Muscle of leg (tissue), 11 donors: Measurements from ENCODE around the gene IQCE. TPM values are rescaled to one million over a fixed set of nuclear protein-coding genes. Genes with fewer than 3 reads are reported as not detected.

Source experiments
- DNase-seq: peaks from one replicate; pipeline ENCODE4 v3.0.0; 2013
- H3K27ac ChIP-seq: one replicate; pipeline ENCODE4 v1.5.1; 2013; ENCODE audit warnings: mild to moderate bottlenecking, low read length, control low read depth
- H3K27me3 ChIP-seq: one replicate; pipeline ENCODE4 v1.6.1; 2013; ENCODE audit warnings: low read length; ENCODE audit not compliant: control insufficient read depth, insufficient read depth
- H3K36me3 ChIP-seq: one replicate; pipeline ENCODE4 v1.6.1; 2013; ENCODE audit warnings: low read length; ENCODE audit not compliant: control insufficient read depth, insufficient read depth
- H3K4me1 ChIP-seq: one replicate; pipeline ENCODE4 v1.6.1; 2013; ENCODE audit warnings: low read length; ENCODE audit not compliant: control insufficient read depth, insufficient read depth
- H3K4me3 ChIP-seq: one replicate; pipeline ENCODE4 v1.5.1; 2013; ENCODE audit warnings: low read length, control low read depth
- H3K9me3 ChIP-seq: replicated peaks from 2 replicates; pipeline ENCODE4 v1.6.1; 2013; ENCODE audit warnings: low read depth, low read length; ENCODE audit not compliant: control insufficient read depth
- WGBS: methylation state at CpG from one replicate; pipeline ENCODE4 v1.1.5; 2013; ENCODE audit warnings: missing lambda C conversion rate; ENCODE audit not compliant: insufficient coverage; 5-methylcytosine and 5-hydroxymethylcytosine counted together
- polyA plus RNA-seq, 8 donors: library from polyadenylated mRNA; unstranded; fragments of 120-200 nt; gene quantifications; one replicate each; pipeline versions ENCODE4 v1.2.1 to v1.2.3, GENCODE V29; 2013; ENCODE audit warnings: inconsistent platforms in 1 of 8, low replicate concordance in 1 of 8; ENCODE audit not compliant: insufficient read length in 8 of 8, insufficient read depth in 1 of 8
- total RNA-seq: library from RNA; stranded (reverse); fragments of 120-200 nt; gene quantifications from one replicate; pipeline ENCODE4 v1.2.4, GENCODE V29; 2013

IQCE gene
- total and polyA plus RNA-seq, 9 donors, result 4.7 to 9.6 (median 7.1) TPM

DNA sequence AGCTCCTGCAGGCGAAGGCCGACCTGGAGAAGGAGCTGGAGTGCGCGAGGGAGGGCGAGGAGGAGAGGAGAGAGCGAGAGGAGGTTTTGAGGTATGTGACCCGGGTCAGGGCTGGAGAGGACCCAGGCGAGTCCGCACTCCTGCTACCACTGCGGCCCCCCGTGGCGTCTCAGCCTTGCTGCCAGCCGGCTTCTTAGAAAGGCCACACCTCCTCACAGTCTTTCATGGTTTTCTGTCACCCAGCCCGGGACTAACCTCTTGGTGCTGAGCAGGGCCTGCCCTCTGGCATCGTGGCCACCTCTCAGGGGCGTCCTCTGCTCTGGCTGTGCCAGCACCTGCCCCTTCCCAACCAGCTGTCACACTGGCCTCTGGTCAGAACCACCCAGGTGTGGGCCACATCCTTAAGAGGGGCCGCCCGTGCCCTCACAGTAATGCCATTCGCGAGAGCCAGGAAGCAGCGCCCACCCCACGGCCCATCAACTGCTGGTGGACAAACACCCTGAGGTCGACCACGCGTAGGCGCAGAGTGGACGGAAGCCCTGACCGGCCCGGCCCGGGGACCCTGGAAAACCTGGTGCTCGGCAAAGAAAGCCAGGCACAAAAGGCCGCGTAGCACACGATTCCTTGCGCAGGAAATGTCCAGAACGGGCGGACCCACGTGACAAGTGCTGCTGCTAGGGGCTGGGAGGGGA lies 34.4 kb downstream of the IQCE start:
- Histone ChIP-seq H3K4me1 (peaks cover 17% of the 10 kb centered on the region), H3K27me3 (no peaks in the 10 kb centered on the region), H3K9me3 (no peaks in the 10 kb centered on the region), H3K27ac (no peak overlapping the region), H3K4me3 (no peak overlapping the region), H3K36me3 (peaks cover 39% of the 10 kb centered on the region)
- no peak for DNase-seq
- 92% methylated on average over 37 of the region's 38 CpGs for WGBS

GRCh38 chr7:2594599-2594998 lies 35.8 kb downstream of the IQCE start:
- DNase-seq, result no peak
- no peak overlapping the region for H3K4me3 ChIP-seq
- no peak overlapping the region for H3K27ac ChIP-seq
- H3K36me3 ChIP-seq, result peaks cover 47% of the 10 kb centered on the region
- 90% methylated on average over 4 of the region's 10 CpGs for WGBS
- no peaks in the 10 kb centered on the region for H3K9me3 ChIP-seq
- peaks cover 21% of the 10 kb centered on the region for H3K4me1 ChIP-seq
- H3K27me3 ChIP-seq, result no peaks in the 10 kb centered on the region

DNA sequence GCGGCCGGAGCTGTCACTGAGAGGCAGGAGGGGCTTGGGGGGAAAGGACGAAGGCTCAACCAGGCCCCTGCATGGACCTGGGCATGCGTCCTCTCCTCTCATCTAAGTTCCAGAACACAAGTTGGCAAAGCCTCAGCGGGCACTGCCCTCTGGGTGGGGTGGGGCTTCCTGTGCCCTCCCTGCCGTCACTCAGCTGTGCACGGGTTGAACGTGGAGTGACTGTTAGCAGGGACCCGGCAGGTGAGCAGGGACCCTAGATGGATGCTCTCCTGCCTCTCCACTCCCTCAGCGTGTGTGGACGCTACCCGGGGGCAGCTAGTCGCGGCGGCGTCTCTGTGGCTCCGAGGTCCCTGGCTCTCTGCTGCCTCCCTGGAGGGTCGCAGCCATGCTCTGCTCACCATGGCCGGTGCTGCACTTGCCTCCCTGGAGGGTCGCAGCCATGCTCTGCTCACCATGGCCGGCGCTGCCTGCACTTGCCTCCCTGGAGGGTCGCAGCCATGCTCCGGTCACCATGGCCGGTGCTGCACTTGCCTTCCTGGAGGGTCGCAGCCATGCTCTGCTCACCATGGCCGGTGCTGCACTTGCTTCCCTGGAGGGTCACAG lies 36.6 kb downstream of the IQCE start:
- peaks cover 44% of the 10 kb centered on the region for H3K36me3 ChIP-seq
- WGBS, result 91% methylated on average over 25 of the region's 27 CpGs
- no peak for DNase-seq

GRCh38 chr7:2596464-2597272 lies 37.9 kb downstream of the IQCE start:
- H3K36me3 ChIP-seq, result peaks cover 46% of the 10 kb centered on the region
- H3K27ac ChIP-seq, result no peak overlapping the region
- H3K27me3 ChIP-seq, result no peaks in the 10 kb centered on the region
- 59% methylated on average over 20 of the region's 22 CpGs for WGBS
- H3K9me3 ChIP-seq, result no peaks in the 10 kb centered on the region
- peaks cover 21% of the 10 kb centered on the region for H3K4me1 ChIP-seq
- DNase-seq, result peak; percentile 29
- H3K4me3 ChIP-seq, result no peak overlapping the region

More for the DNA sequence above, 36.6 kb downstream of the IQCE start:
- no peak overlapping the region for H3K4me3 ChIP-seq
- H3K4me1 ChIP-seq, result peaks cover 21% of the 10 kb centered on the region
- no peaks in the 10 kb centered on the region for H3K27me3 ChIP-seq
- H3K9me3 ChIP-seq, result no peaks in the 10 kb centered on the region
- no peak overlapping the region for H3K27ac ChIP-seq

GRCh38 chr7:2597273-2597640 lies 38.5 kb downstream of the IQCE start:
- Histone ChIP-seq H3K4me1 (peaks cover 25% of the 10 kb centered on the region), H3K27ac (no peak overlapping the region), H3K36me3 (peaks cover 45% of the 10 kb centered on the region), H3K4me3 (no peak overlapping the region), H3K9me3 (no peaks in the 10 kb centered on the region), H3K27me3 (no peaks in the 10 kb centered on the region)
- DNase-seq, result peak; percentile 82
- WGBS, result 57% methylated on average over 6 of the region's 13 CpGs

DNA sequence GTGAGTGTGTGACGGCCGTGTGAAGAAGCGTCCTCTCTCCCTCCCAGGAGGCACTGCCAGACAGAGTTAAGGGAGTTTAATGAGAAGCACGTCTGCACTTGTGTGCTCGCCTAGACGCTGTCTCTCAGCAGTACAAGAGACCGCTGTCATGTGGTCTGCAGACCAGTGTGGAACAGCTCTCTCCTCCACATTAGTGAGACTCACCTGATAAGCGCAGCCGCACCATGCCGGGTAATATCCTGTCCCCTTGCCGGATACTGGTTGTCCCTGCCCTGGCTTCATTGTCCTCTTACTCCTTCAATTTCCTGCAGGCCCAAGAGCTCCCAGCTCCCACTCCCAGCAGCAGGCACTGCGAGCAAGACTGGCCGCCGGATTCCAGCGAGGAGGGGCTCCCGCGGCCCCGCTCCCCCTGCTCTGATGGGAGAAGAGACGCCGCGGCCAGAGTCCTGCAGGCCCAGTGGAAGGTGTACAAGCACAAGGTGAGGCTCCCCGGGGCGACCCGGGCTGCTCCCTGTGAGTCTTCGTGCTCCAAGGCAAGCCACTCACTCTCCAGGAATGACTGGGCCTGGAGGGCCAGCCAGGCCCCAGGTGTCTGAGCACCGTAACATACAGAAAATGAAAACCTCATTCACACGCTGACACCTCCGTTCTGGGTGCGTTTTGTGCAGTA lies 39.5 kb downstream of the IQCE start:
- no peaks in the 10 kb centered on the region for H3K9me3 ChIP-seq
- H3K36me3 ChIP-seq, result peaks cover 35% of the 10 kb centered on the region
- no peak overlapping the region for H3K4me3 ChIP-seq
- H3K27ac ChIP-seq, result peak overlapping the region; percentile 13
- peak; percentile 19 for DNase-seq
- WGBS, result 71% methylated on average over 23 of the region's 29 CpGs
- peaks cover 34% of the 10 kb centered on the region for H3K4me1 ChIP-seq
- H3K27me3 ChIP-seq, result no peaks in the 10 kb centered on the region

GRCh38 chr7:2601065-2601464 lies 42.3 kb downstream of the IQCE start:
- 70% methylated on average over 3 of the region's 9 CpGs for WGBS
- Histone ChIP-seq H3K27ac (no peak overlapping the region), H3K9me3 (no peaks in the 10 kb centered on the region), H3K4me3 (no peak overlapping the region), H3K36me3 (peaks cover 23% of the 10 kb centered on the region), H3K27me3 (no peaks in the 10 kb centered on the region), H3K4me1 (peaks cover 35% of the 10 kb centered on the region)
- DNase-seq, result no peak

DNA sequence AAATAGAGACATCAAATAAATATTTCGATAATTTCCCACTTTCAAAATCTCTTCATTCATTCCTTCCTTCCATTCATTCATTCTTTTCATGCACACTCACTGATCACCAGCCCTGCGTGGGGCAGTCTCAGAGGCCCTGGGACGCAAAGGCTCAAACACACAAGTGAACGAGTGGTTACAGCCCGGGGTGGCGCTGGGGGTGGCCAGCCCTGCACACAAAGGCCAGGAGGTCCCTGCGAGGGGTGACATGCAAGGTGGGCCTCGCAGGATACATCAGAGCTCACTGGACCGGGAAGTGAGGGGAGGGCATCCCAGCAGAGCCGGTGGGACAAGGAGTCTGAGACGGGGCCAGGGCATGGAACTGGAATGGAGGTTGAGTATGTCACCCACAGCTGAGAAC lies 43.1 kb downstream of the IQCE start:
- H3K9me3 ChIP-seq, result no peaks in the 10 kb centered on the region
- H3K27me3 ChIP-seq, result no peaks in the 10 kb centered on the region
- H3K4me3 ChIP-seq, result no peak overlapping the region
- H3K36me3 ChIP-seq, result peaks cover 25% of the 10 kb centered on the region
- H3K4me1 ChIP-seq, result peaks cover 40% of the 10 kb centered on the region
- no peak overlapping the region for H3K27ac ChIP-seq
- DNase-seq, result no peak
- 85% methylated on average over 11 of the region's 11 CpGs for WGBS

GRCh38 chr7:2602406-2603043 lies 43.7 kb downstream of the IQCE start:
- Histone ChIP-seq H3K27me3 (no peaks in the 10 kb centered on the region), H3K4me1 (peaks cover 41% of the 10 kb centered on the region), H3K4me3 (no peak overlapping the region), H3K9me3 (no peaks in the 10 kb centered on the region), H3K36me3 (peaks cover 23% of the 10 kb centered on the region), H3K27ac (no peak overlapping the region)
- WGBS, result 75% methylated on average over 19 of the region's 19 CpGs
- DNase-seq, result no peak
